Ishikawa (cell line): ENCODE measurements around the gene ZIC2.

Source experiments
- CEBPB ChIP-seq: IDR thresholded peaks from 2 replicates; pipeline ENCODE4 v1.6.1; 2012
- CREB1 ChIP-seq: IDR thresholded peaks from 2 replicates; pipeline ENCODE4 v1.6.1; 2012; ENCODE audit warnings: low read depth
- EP300 ChIP-seq: IDR thresholded peaks from 2 replicates; pipeline ENCODE4 v1.6.1; 2012; ENCODE audit warnings: borderline replicate concordance
- FOXM1 ChIP-seq: IDR thresholded peaks from 2 replicates; pipeline ENCODE4 v1.6.1; 2012; ENCODE audit warnings: low read depth, borderline replicate concordance
- NFIC ChIP-seq: IDR thresholded peaks from 2 replicates; pipeline ENCODE4 v1.6.1; 2012
- RAD21 ChIP-seq: IDR thresholded peaks from 2 replicates; pipeline ENCODE4 v1.6.1; 2012; ENCODE audit warnings: low read depth
- TAF1 ChIP-seq: IDR thresholded peaks from 2 replicates; pipeline ENCODE4 v1.6.1; 2012; ENCODE audit warnings: low read depth, mild to moderate bottlenecking
- YY1 ChIP-seq: IDR thresholded peaks from 2 replicates; pipeline ENCODE4 v1.6.1; 2012; ENCODE audit warnings: low read depth
- TF ChIP-seq, protein P1 (sequence below): IDR thresholded peaks from 2 replicates; pipeline ENCODE4 v1.6.1; 2012; ENCODE audit warnings: low read depth, mild to moderate bottlenecking
- TF ChIP-seq, protein P2 (sequence below): IDR thresholded peaks from 2 replicates; pipeline ENCODE4 v1.6.1; 2012
- TF ChIP-seq, protein P3 (sequence below): IDR thresholded peaks from 2 replicates; pipeline ENCODE4 v1.6.1; 2012

DNA sequence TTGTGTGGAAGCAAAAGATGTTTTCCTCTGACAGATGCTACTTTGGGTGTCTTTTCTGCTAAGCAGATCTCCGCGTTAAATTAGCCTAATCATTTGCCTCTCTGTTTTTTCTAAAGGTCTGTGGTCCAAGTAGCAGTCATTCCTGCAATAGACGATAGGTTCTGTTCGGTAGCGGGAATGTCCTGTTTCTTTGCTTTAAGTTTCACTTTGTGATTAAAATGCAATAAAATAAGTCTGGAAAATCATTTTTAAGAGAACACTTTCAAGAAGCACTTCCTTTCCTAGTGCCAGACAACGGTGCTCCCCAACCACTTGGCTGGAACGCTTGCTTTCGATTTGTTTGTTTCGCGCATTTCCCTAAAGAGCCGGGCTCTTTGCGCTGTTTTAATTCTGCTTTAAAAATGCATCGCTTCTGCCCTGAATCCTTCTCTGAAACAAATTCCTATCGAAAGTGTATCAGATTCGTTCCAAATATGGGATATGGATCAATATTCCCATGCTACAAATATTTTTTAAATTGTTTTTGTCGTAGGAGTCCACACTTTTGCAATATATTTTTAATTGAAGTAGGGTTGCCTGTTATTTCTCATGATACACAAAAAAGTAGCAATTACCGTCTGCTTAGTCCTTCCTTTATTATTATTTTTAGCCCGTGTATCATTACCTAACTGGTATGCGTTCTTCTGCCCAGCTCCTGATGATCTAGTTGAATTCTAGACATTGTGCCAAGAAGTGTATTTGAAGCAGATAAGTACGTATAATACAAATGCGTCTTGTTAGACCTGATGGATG lies 14.2 kb downstream of the ZIC2 start:
- no peak for TF ChIP-seq NFIC
- TF ChIP-seq TAF1, result no peak
- TF ChIP-seq YY1, result no peak
- TF ChIP-seq, protein P1, sequence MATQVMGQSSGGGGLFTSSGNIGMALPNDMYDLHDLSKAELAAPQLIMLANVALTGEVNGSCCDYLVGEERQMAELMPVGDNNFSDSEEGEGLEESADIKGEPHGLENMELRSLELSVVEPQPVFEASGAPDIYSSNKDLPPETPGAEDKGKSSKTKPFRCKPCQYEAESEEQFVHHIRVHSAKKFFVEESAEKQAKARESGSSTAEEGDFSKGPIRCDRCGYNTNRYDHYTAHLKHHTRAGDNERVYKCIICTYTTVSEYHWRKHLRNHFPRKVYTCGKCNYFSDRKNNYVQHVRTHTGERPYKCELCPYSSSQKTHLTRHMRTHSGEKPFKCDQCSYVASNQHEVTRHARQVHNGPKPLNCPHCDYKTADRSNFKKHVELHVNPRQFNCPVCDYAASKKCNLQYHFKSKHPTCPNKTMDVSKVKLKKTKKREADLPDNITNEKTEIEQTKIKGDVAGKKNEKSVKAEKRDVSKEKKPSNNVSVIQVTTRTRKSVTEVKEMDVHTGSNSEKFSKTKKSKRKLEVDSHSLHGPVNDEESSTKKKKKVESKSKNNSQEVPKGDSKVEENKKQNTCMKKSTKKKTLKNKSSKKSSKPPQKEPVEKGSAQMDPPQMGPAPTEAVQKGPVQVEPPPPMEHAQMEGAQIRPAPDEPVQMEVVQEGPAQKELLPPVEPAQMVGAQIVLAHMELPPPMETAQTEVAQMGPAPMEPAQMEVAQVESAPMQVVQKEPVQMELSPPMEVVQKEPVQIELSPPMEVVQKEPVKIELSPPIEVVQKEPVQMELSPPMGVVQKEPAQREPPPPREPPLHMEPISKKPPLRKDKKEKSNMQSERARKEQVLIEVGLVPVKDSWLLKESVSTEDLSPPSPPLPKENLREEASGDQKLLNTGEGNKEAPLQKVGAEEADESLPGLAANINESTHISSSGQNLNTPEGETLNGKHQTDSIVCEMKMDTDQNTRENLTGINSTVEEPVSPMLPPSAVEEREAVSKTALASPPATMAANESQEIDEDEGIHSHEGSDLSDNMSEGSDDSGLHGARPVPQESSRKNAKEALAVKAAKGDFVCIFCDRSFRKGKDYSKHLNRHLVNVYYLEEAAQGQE, result no peak
- TF ChIP-seq EP300, result no peak
- no peak for TF ChIP-seq RAD21
- TF ChIP-seq, protein P2, sequence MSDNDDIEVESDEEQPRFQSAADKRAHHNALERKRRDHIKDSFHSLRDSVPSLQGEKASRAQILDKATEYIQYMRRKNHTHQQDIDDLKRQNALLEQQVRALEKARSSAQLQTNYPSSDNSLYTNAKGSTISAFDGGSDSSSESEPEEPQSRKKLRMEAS, result no peak
- no peak for TF ChIP-seq CREB1
- TF ChIP-seq FOXM1, result no peak
- TF ChIP-seq, protein P3, sequence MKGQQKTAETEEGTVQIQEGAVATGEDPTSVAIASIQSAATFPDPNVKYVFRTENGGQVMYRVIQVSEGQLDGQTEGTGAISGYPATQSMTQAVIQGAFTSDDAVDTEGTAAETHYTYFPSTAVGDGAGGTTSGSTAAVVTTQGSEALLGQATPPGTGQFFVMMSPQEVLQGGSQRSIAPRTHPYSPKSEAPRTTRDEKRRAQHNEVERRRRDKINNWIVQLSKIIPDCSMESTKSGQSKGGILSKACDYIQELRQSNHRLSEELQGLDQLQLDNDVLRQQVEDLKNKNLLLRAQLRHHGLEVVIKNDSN, result no peak
- TF ChIP-seq CEBPB, result no peak
